ENCODE measurements around the gene DIAPH1. TPM values are rescaled to one million over a fixed set of nuclear protein-coding genes. Genes with fewer than 3 reads are reported as not detected.

Gene DIAPH1
- 86.3 and 99.1 TPM in 2 replicates for total RNA-seq
- long read RNA-seq, partial matches to known transcripts, result 15 of 30 reads
- long read RNA-seq, other reads (novel, unspliced or antisense), result 11 of 30 reads

DNA sequence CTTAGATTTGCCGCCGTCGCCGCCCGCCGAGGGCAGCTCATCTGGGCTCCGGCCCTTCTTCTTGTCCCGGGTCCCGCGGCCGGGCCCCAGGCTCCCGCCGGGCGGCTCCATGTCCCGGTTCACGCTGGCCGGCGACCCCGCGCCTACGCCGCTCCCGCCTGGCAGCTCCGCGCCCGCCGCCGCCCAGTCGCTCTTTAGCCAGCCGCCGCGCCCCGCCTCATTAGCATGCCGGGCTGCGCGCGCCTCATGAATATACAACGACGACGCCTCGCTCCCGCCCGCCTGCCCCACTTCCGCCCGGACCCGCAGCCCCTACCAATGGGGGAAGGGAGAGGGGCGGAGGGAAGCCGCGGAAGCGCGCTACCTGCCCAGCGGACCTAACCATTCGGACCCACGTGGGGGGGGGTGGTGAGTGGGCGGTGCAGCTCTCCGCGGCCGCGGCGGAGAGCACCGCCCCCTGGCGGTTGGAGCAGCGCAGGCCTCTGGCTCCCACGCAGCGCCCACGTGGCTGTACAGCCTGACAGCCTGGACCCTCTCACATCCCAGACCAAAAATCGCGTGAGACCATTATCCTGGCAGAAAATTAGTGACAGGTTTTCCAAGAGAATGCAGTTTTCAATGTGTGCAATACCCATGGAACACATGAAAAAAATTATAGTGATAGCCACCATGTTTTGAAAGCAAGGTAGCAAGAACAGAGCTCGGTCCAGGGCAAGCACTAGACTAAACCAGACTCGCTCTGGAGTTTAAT is at the start of gene DIAPH1:
Gene DIAPH1 (minus strand): TSS at position 197 of the 751 bp plus-strand sequence. CDS start 86 bp downstream, at position 111.
- Mint-ChIP-seq H3K36me3 (ENCODE audit: low read depth) (peaks cover 5% of the 10 kb centered on the region), H3K27me3 (ENCODE audit: low read depth) (no peaks in the 10 kb centered on the region), H3K4me1 (peaks cover 28% of the 10 kb centered on the region), H3K4me3 (peak within 1 kb of the TSS; percentile 97), H3K27ac (ENCODE audit: unreplicated experiment) (peak within 1 kb of the TSS; percentile 58), H3K9me3 (no peaks in the 10 kb centered on the region)
- DNase-seq (ENCODE audit: low read depth, low spot score), result peak; percentile 97
- TF ChIP-seq, protein P1, sequence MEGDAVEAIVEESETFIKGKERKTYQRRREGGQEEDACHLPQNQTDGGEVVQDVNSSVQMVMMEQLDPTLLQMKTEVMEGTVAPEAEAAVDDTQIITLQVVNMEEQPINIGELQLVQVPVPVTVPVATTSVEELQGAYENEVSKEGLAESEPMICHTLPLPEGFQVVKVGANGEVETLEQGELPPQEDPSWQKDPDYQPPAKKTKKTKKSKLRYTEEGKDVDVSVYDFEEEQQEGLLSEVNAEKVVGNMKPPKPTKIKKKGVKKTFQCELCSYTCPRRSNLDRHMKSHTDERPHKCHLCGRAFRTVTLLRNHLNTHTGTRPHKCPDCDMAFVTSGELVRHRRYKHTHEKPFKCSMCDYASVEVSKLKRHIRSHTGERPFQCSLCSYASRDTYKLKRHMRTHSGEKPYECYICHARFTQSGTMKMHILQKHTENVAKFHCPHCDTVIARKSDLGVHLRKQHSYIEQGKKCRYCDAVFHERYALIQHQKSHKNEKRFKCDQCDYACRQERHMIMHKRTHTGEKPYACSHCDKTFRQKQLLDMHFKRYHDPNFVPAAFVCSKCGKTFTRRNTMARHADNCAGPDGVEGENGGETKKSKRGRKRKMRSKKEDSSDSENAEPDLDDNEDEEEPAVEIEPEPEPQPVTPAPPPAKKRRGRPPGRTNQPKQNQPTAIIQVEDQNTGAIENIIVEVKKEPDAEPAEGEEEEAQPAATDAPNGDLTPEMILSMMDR (conservative IDR thresholded peaks at IDR 0.05), result peak; percentile 98

DNA sequence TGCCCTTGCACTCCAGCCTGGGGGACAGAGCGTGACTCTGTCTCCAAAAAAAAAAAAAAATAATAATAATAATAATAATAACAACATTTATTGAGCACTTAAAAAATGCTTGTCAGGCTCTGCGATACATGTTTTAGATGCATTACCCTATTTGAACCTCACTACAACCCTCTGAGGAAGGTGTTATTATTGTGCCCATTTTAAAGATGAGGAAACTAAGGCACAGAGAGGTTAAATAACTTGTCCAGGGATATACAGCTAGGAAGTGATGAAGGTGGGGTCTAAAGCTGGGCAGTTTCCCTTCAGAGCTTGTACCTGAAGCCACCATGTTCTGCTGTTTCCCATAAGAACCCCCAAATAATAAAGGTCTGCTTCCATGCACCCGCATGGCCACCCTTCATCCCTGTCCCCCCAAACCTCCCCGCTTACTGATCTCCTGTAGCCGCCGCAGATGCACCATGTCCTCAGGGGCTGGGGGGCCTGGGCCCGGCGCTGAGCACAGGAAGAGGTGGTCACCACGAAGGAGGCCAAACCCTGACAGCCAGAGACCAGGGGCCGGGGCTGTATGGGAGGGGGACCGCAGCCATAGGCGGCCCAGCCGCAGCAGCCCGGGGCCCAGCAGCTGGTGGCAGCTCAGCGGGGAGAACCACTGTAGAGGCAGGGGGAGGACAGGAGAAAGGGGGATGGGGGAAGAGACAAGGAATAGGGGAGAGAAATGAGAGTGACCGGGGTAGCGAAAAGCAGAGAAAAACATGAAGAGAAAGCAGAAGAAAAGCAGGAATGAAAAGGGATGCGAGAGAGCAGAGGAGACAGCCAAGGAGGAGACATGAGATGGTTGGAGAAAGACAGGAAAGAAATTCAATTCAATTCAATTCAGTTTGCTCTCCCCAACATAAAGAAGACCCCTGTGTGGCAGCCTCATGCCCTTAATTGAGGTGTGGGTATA is 47.5 kb upstream of the DIAPH1 start:
- H3K9me3 Mint-ChIP-seq, result no peaks in the 10 kb centered on the region
- H3K27me3 Mint-ChIP-seq (ENCODE audit: low read depth), result no peaks in the 10 kb centered on the region
- DNase-seq (ENCODE audit: low read depth, low spot score), result no peak
- TF ChIP-seq, protein P1 (conservative IDR thresholded peaks at IDR 0.05), result no peak
- H3K4me3 Mint-ChIP-seq, result no peak overlapping the region
- H3K36me3 Mint-ChIP-seq (ENCODE audit: low read depth), result no peaks in the 10 kb centered on the region
- peaks cover 4% of the 10 kb centered on the region for H3K4me1 Mint-ChIP-seq
- H3K27ac Mint-ChIP-seq (ENCODE audit: unreplicated experiment), result no peak overlapping the region

DNA sequence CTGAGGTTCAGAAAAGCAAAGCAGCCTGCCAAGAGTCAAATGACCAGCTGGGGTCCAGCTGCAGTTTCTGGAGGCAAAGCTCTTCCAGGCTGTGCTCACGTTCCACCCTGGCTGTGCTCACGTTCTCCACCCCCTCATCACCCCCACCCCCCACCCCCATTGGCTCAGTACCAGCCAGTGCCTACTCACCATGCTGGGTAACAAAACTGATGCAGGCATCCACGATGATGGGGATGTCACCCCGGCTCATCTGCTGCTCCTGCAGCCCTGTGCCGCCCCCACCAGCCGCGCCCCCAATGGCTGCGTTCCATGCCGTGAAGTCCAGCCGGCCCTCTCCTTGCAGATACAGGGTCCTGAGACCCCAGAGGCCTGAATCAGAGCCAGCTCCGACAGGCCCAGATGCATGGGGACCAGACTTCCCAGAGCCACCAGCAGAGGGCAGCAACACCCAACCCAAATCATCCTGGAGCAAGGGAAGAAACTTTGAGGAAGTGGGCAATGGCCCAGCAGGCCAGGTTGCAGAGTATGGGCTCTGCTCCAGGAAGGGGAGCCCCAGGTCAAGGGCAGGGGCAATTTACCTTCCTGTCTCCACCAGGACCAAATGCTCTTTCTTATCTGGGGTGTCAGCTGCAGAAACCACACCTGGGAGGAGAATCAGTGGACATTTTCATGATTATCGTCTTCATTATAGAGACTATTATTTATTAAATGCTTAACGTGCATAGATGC is 46.1 kb upstream of the DIAPH1 start:
- H3K4me1 Mint-ChIP-seq, result peaks cover 4% of the 10 kb centered on the region
- H3K36me3 Mint-ChIP-seq (ENCODE audit: low read depth), result no peaks in the 10 kb centered on the region
- H3K4me3 Mint-ChIP-seq, result no peak overlapping the region
- no peaks in the 10 kb centered on the region for H3K9me3 Mint-ChIP-seq
- TF ChIP-seq, protein P1 (conservative IDR thresholded peaks at IDR 0.05), result peak; percentile 89
- DNase-seq (ENCODE audit: low read depth, low spot score), result peak; percentile 85
- no peaks in the 10 kb centered on the region for H3K27me3 Mint-ChIP-seq (ENCODE audit: low read depth)
- no peak overlapping the region for H3K27ac Mint-ChIP-seq (ENCODE audit: unreplicated experiment)

DNA sequence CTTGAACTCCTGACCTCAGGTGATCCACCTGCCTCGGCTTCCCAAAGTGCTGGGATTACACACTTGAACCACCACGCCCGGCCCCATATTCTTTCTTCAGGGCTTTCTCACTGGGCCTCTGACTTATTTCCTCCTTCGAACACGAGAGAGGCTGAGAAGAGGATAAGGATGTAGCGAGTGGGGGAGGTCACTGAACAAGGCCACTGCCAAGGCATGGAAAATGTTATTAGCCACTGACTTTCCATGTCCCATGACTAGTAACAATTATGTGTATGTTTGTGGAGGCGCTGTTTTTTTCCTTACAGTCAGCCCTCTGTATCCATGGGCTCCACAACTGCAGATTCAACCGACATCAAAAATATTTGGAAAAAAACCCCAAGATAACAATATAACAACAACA is 44.7 kb upstream of the DIAPH1 start:
- no peak for DNase-seq (ENCODE audit: low read depth, low spot score)
- H3K36me3 Mint-ChIP-seq (ENCODE audit: low read depth), result peaks cover 3% of the 10 kb centered on the region
- TF ChIP-seq, protein P1 (conservative IDR thresholded peaks at IDR 0.05), result no peak
- no peak overlapping the region for H3K27ac Mint-ChIP-seq (ENCODE audit: unreplicated experiment)
- H3K27me3 Mint-ChIP-seq (ENCODE audit: low read depth), result no peaks in the 10 kb centered on the region
- H3K4me3 Mint-ChIP-seq, result no peak overlapping the region
- H3K9me3 Mint-ChIP-seq, result no peaks in the 10 kb centered on the region
- H3K4me1 Mint-ChIP-seq, result peaks cover 4% of the 10 kb centered on the region

DNA sequence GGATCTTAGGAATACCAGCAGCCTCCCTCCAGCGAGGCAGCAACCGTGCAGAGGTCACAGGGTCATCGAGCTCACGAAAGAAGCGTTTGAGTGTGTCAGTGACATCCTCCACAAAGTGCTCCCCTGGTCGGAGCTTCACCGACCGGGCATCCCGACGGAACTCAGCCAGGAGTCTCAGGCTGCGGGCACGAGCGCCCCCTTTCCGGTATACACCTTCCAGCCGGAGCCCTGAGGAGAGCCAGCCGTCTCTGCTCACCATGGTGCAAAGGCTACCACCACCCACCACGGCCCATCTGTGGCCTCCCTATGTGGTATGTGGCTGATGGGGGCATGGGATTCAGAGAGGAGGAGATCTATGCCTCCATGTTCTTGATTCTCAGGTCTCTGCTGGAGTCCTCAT is 43.2 kb upstream of the DIAPH1 start:
- H3K4me3 Mint-ChIP-seq, result no peak overlapping the region
- H3K27ac Mint-ChIP-seq (ENCODE audit: unreplicated experiment), result no peak overlapping the region
- no peaks in the 10 kb centered on the region for H3K27me3 Mint-ChIP-seq (ENCODE audit: low read depth)
- H3K4me1 Mint-ChIP-seq, result peaks cover 4% of the 10 kb centered on the region
- no peak for DNase-seq (ENCODE audit: low read depth, low spot score)
- TF ChIP-seq, protein P1 (conservative IDR thresholded peaks at IDR 0.05), result no peak
- H3K9me3 Mint-ChIP-seq, result no peaks in the 10 kb centered on the region
- H3K36me3 Mint-ChIP-seq (ENCODE audit: low read depth), result peaks cover 10% of the 10 kb centered on the region

Data from neural crest cell (in vitro differentiated cells).